Fibroblast of upper back skin (primary cell): ENCODE results near the gene HAGH.
A peak's percentile ranks its signal among the peaks of the same experiment; 100 is the strongest.

Experiments
- DNase-seq: peaks from one replicate; pipeline ENCODE4 v3.0.0-alpha.2; 2013

Gene HAGH

DNA sequence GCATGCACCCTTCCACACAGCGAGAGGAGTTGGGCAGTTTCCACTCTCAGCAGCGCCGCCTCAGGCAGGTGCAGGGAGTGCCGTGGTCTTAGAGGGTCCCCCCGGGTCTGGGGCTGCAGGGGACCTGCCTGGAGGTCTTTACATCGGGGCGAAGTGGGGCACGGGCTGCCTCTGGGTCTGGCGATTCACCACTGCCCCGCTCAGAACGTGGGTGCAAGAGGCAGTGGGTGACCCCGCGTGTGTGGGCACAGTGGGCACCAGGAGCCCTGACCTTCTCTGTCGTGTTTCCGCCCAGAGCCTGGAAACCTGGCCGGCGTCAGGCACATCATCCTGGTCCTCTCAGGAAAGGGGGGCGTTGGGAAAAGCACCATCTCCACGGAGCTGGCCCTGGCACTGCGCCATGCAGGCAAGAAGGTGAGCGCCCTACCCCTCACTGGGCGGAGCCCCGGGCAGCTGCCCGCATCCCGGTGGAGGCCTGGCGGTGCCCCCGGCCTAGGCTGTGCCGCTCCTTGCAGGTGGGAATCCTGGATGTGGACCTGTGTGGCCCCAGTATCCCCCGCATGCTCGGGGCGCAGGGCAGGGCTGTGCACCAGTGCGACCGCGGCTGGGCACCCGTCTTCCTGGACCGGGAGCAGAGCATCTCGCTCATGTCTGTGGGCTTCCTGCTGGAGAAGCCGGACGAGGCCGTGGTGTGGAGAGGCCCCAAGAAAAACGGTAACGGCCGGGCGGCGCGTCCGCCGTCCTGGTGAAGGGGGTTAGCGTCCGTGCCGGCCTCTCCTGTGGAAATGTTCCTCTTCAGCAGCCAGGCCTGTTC is 40.2 kb downstream of the HAGH start:
- DNase-seq = no peak

DNA sequence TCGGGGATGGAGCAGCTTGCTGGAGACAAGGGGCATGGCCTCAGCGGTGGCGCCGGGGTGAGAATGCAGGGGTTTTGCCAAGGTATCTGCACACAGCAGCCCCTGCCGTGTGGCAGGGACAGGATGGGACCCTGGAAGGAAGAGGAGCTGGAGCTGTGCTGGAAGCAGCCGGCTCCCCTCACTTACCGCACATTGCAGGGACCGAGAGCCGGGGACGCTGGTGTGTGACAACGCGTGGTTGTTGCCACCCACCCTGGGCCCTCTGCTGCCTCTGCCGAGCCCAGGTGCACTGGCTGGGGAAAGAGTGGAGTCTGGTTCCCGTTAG is 40.8 kb downstream of the HAGH start:
- no peak for DNase-seq

DNA sequence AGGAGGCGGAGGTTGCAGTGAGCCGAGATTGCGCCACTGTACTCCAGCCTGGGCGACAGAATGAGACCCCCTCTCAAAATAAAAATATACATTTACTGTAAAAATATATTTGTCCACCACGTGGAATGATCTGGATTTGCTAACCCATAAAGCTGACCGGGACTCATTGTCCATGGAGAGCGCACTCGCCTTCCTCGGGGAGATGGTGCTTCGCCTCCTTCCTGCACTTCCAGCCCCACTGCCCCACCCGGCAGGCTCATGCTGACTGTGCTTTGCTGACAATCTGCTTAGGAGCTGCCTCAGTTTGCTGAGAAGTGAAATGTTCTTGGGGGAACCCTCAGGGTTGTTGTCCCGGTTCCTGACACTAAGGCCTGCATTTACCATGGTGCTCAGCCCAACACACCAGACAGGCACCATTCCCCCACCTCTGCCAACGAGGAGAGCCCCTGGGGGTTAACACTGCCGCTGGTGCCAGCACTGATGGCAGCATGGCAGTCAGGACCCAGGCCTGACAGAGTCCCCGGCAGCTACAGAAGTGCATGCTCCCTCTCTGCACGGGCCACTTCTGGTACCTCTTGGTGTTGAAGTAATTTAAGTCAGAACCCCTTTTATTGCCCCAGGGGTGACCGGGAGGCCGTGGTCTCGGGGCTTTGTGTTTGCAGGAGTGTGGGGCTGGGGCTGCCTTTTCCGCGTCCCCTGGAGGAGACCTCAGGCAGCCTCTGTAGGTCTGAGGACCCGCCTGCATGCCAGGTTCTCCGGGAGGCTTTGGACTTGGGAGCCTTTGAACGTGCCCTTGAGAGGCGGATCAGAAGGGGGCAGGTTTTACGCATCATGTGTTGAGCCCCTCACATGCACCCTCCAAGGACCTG is 41.4 kb downstream of the HAGH start:
- no peak for DNase-seq

DNA sequence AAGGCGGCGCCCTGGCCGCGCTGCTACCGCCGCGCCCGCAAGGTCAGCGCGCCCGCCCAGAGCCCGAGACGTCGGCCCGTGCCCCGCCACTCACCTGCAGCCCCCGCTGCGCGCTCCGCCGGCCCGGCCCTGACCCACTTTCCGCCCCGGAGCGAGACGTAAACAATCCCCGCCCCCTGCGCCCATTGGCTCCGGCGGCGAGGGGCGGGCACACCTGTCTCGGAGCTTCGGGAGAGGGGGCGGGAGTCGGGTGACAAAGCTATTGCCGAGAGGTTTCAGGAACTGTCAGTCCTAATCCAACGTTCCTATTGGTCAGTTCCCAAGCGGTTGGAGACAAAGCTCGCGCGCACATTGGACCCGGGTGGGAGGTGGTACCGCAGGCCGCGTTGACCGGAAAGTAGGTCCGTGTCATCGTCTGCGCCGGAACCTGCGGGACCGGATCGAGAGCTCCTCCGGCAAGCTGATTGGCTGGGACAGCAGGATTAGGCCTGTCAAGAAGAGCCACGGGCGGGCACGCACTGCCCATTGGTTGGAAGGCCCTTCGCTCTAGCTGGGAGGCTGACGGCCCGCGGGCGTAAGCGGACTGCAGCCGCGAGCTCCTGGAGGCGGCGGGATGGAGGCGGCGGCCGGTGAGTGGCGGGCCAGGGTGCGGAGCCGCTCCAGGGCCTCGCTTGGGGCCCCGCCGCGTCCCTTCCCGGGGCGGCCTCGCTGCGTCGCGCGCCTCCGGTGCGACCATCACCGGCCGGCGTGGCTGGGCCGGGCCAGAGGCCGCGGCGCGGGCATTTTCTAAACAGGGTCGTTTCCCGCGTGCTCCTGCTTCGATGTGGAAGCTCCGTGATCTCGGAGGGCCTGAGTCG is 44.0 kb downstream of the HAGH start, which contains the start of the genes NUBP2 and SPSB3:
NUBP2 (plus strand) TSS at position 553 of the 857 bp plus-strand sequence; CDS start at position 614, 61 bp downstream.
SPSB3 (minus strand) TSS at position 164 of the 857 bp plus-strand sequence. CDS start 1,088 bp downstream, outside the sequence.
- DNase-seq = peak; percentile 100

DNA sequence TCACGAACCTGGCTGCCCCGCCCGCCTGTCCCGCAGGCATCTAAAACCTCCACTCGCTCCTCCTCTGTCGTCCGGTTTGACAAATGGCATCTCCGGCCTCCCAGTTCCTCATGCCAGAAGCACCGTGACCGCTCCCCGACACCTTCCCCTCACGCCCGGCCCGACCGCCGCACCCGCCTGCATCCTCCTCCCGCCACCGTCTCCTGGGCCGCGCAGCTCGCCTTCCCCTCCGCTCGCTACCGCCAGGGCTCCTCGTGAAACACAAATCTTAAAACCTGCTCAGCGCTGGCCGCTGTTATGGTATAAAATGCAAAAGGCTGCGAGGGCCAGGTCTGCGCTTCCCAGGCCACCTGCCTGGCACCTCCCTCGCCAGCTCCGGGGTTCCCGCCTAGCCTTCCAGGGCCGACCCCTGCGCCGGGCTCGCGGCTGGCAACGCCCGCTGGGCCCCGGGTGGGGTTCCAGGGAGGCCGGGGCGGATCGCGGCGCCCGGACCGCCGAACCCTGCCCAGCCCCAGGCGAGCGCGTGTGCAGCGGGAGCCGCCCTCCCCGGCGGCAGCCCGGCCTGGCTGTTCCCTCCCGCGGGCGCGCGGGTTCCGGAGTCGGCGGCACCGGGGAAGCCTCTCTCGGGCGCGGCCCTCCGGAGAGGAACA is 44.7 kb downstream of the HAGH start:
- DNase-seq = no peak

DNA sequence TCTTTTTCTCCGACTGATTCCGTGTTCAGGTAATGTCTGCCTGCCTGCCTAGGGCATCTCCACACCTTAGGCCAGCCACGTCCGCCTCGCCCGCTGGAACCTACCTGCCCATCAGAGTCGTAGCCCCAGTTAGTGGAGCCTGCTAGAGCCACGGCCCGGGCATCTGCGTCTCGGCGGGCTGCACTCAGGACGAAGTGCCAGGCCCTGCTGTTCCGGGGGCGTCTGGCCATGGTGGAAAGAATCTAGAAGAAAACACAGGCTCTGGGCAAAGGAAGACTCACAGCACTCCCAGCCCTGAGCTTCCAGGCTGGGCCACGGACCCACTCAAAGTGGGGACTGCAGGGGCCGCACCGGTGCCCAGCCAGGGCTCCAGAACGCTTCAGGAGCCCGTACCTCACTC is 45.4 kb downstream of the HAGH start:
- no peak for DNase-seq

DNA sequence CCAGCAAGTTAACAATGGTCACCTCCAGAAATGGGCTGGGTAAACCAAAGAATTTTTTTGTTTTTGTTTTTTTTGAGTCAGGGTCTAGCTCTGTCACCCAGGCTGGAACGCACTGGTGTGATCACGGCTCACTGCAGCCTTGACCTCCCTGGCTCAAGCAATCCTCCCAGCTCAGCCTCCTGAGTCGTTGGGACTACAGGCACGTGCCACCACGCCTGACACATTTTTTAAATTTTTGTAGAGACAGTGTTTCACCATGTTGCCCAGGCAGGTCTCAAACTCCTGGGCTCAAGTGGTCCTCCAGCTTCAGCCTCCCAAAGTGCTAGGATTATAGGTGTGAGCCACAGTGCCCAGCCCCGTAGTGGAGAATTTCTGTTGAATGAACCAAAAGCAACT is 46.0 kb downstream of the HAGH start:
- DNase-seq = no peak

DNA sequence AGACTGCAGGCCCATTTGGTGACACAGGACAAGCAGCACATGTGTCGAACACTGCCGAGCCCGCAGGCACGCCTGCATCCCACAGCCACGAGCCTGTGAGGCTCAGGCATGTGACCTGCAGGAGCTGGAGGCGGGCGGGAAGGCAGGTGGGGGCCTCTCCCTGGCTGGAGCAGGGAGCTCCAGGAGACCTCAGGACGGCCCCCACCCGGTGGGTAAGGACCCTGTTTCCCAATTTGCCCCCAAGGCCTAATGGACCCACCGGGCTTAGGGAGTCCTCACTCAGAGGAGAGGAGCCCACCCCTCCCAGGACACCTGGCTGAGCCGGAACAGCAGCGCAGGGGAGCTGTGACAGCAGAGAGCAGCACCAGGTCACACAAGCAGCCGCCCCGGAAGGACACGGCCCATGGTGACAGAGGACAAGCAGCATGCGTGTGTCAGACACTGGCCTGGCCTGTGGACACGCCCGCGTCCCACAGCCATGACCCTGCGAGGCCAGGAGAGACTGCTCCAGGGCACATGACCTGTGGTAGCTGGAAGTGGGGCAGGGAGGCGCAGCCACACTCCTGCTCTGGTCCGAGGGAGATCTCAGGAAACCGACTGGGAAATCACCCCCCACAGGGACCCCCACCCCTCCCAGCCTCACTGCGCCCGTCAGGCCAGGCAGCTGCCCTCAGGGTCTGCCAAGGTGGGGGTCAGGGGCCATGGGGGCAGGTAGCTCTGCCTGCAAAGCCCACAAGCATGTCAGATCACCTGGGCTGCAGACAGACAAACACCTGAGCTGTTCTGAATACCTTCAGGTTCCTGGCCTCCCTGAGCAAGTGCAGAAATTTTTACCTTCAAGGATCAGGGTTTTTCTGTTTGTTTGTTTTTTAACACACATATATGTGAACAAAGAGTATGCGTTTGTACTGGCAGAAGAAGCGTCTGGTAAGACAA is 46.6 kb downstream of the HAGH start:
- no peak for DNase-seq

DNA sequence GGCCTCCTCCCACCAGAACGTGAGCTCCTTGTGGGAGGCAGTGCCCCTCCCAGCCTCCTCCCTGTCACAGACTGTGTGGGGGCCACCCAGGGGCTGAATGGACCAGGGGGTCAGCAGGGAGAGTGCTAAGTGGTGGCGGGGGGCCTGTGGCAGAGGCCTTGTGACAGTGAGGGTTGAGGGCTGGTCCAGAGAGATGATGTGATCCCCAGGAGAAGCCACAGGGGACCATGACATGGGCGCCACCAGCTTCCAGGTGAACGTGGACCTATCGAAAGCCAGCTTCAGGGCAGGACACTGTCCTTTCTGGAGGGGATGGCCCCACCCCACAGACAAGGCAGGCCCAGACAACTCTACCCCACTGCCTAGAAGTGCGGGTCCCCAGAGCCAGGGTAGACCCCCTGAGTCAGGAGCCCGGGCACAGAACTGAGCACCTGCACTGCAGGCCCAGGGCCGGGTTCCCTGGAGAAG is 47.4 kb downstream of the HAGH start:
- DNase-seq = no peak

DNA sequence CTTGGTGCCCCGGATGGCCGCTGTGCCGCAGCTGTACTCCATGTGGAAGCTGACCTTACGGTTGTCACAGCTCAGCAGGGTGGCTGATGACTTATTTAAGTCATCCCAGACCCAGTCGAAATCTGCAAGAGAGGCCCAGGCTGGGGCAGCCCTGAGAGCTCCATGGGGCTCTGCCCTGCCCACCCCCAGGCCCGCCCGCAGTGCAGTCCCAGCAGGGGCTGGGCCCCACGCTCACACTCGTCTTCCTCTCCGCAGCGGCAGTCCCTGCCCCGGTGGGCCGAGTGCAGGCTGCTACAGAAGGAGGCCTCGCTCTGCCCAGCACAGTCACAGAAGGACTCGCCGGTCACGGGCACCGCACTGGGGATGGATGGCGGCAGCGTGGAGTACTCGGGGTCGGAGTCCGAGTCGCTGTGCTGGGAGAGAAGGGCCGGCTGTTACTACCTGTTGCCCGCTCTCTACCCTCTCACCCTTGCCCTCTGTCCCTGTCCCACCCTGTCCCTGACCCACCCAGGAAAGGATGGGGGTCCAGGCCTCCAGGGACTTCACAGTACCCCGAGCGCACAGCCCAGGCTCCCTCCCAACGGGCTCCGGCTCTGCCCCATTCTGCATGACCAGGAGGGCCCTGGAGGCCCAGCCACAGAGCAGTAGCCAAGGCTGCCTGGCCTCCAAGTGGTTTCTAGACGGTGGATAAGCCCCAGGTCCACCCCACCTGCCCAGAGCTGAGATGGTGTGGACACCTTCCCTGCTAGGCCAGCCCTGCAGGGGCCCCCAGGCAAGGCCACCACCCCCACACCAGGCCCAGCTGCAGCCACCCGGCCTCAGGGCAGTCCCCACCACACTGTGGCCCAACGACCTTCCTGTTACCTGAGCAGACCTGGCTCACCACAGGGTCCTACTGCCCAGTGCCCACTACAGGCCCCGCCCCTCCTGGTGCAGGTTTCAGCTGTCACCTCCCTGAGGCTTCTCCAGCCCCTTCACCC is 48.1 kb downstream of the HAGH start:
- no peak for DNase-seq

DNA sequence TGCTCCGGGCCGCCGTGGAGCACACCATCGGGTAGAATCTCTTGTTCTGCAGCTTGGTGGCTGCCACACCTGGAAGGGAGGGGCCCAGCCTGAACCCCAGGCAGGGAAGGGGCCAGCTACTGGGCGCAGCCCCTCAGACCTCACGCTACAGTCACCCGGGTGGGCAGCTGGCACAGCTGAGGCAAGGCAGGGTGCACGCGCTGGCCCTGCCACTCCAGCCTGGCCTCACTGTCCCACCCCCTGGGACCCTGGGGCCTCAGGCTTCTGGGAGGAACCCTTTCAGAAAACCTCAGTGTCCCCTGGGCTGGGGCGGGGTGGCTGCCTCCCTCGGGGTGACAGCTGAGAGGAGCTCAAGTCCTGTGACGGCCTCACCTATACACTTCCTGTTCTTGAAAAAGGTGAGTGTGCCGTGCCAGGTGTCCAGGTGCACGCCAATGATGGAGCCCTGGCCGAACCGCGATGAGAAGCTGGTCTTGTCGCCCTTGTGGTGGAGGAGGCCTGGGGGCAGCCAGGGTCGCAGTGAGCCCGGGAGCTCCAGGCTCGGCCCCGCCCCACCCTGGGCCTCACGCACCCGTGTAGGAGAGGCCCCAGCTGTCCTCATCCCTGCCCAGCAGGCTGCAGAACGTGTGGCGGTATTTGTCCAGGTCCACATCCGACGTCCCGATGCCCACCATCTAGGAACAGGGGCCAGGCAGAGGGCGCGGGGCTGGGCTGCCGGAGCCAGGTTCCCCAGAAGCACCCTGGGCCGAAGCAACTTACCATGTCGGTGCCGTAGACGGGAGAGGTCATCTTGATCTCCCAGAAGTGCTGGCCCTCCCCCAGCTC is 49.0 kb downstream of the HAGH start:
- no peak for DNase-seq

DNA sequence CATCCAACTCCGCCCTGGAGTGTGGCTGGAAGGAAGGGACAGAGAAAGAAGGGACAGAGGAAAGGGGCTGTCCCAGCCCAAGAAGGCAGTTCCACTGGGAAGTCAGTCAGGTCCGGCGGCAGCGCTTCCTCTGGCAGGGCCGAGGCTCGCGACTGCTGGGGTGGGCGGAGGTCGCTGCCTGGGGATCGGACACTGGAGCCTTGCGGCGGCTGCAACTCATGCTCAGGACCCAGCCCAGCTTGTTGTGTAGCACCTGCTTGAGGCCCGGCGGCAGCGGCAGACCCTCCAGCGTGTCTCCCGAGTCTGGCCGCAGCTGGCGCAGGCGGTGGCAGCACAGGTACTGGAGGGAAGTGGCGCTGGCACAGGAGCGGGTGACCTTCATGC is 49.6 kb downstream of the HAGH start:
- DNase-seq = no peak

DNA sequence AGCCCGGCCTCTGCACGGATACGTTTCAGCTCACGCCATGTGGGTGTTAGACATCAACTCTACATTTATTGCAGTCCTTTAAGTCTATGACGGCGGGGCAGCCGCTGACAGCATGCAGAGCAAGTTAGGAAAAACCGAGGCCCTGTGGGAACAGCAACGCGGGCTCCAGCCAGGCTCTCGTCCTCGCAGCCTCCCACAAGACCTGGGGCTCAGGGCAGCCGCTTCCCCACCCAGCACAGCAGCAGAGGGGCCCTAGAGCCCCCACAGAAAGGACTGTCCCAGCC is 50.0 kb downstream of the HAGH start:
- no peak for DNase-seq

DNA sequence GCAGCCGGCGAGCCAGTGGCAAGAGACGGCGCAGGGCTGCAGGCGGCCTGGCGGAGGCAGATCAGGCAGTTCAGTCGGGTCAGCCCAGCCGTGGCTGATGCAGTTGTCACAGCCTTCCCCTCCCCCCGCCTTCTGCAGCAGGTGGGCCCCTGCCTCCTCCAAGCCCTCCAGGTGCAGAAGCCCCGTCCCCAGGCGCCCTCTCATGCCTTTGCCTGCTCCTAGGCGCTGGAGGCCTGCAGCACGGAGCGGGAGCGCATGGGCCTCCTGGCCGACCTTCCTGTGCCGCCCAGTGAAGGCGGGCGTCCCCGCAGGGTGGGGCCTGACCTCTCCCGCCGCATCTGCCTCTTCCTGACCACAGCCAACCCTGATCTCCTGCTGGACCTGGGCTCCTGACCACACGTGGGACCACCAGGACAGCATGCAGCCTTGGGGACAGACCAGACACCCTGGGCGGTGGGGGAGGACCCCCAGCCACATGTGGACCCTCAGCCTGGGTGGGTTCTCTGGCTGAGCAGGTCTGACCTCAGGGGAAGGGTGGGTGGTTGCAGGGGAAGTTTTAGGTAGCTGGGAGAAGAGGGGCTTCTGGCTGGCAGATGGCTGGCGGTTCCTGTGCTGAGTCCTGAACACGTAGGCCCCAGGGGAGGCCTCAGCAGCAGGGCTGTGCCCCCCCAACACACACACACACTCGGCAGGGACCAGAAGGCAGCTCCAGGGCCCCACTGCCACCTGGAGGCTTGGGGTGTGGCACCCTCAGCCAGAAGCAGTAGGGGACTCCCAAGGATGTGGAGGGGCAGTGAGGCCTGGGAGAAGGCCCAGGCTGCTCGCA is 50.6 kb downstream of the HAGH start:
- DNase-seq = no peak

DNA sequence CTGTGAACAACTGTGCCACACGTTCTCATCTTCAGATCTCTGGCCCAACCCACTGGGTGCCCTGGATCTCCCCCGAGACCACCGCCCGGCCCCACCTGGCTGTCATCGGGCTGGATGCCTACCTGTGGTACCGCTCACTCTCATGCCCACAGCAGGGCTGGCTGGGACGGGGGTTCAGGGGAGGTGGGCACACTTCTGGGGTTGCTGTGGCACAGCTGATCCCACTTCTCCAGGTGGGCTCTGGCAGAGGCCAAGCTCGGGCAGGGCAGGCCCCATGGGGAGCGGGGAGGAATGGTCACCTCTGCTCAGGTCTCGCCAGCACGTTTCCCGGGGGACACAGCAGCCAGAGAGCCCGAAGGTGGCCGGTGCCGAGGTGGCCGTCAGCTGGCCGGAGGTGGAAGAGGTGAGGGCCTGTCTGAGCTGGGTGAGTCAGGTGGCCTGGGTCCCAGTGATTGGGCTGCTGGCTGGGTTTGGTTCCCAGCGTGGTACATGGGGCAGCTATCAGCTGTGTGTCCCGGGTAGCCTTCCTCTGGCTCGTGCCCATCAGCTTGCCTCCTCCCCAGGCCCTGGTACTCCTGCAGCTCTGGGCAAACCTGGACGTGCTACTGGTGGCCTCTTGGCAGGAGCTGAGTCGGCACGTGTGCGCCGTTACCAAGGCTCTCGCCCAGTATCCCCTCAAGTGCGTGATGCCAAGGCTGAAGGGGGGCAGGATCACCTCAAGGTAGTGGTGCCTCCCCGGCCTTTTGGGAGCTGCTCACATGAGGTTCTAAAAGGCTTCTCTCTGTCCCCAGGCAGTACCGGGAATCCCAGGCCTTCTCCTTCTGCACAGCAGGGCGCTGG is 51.4 kb downstream of the HAGH start:
- no peak for DNase-seq

DNA sequence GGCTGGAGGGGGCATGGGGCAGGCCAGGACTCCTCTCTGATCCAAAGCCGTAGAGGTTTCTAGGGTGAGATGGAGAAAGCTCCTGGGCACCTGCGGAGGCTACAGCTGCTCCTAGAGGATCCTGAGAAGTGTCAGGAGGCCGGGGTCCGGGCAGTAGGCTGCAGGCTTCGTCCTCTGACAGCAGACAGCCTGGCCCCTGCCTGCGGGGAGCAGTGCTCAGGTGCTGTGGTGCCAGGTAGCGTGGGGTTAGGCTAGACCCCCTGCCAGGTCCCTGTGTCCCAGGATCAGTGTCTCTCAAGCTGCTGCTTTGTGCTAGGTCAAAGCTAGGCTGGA is 52.2 kb downstream of the HAGH start:
- DNase-seq = no peak

DNA sequence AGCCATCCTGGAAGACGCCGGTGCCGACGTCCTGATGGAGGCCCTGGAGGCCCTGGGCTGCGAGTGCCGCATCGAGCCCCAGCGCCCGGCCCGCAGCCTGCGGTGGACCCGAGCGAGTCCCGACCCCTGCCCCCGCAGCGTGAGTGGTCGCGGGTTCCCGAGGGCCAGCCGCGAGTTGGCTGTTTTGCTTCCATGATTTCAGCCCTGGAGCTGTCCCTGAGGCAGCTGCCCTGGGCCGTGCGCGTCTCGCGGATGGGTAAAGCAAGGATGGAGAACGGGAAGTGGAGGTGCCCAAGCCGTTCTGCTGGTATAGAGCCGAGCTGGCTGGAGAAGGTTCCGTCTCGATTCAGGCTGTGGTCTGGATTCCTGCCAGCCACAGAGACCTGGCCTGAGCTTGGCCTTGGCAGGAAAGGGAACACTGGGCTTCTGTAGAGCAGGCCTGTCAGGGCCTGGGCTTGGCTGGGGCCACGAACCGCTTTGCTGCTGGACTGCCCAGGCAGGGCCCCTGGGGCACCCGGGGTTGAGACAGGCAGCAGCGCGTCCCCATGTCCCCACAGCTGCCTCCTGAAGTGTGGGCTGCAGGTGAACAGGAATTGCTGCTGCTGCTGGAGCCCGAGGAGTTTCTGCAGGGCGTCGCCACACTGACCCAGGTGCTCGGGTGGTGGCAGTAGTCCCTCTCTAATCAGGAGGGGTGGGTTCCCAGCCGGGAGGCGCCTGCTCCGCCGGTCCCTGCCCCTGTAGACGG is 52.8 kb downstream of the HAGH start:
- no peak for DNase-seq
